Neural cell (in vitro differentiated cells): Measurements from ENCODE around the gene SMIM9. TPM values are rescaled to one million over a fixed set of nuclear protein-coding genes. Genes with fewer than 3 reads are reported as not detected.
"Not testable (repeated sequence)": the region's sequence is repeated elsewhere in the genome, so short reads cannot be mapped to it uniquely, and the experiment has no call there.

Experiments
- H2AFZ ChIP-seq: fragments of 200-600, 300-800 bp; sonication (generic), shearing (Covaris generic); 2 replicates; pipeline ENCODE4 v1.6.0; 2014; ENCODE audit warnings: low read depth, mild to moderate bottlenecking, antibody characterized with exemption, low read length, moderate library complexity
- H3F3A ChIP-seq: fragments of 200-600 bp; shearing (Covaris generic); 2 replicates; pipeline ENCODE4 v1.6.1; 2016; ENCODE audit warnings: mild to moderate bottlenecking, moderate library complexity, mixed read lengths, antibody characterized with exemption, low read length; ENCODE audit not compliant: insufficient read depth, poor library complexity, severe bottlenecking
- H3K27ac ChIP-seq: fragments of 200-600, 300-800 bp; sonication (generic), shearing (Covaris generic); 2 replicates; pipeline ENCODE4 v1.5.1; 2014; ENCODE audit warnings: mild to moderate bottlenecking, low read length, moderate library complexity
- H3K27me3 ChIP-seq: fragments of 300-800, 200-600 bp; sonication (generic), shearing (Covaris generic); 2 replicates; pipeline ENCODE4 v1.6.0; 2014; ENCODE audit warnings: mild to moderate bottlenecking, low read depth, low read length, moderate library complexity; ENCODE audit not compliant: insufficient read depth
- H3K36me3 ChIP-seq: fragments of 300-800, 200-600 bp; sonication (generic), shearing (Covaris generic); 2 replicates; pipeline ENCODE4 v1.5.1; 2014; ENCODE audit warnings: mild to moderate bottlenecking, antibody characterized with exemption, low read length, moderate library complexity; ENCODE audit not compliant: insufficient read depth
- H3K4me2 ChIP-seq: fragments of 300-800, 200-600 bp; sonication (generic), shearing (Covaris generic); 2 replicates; pipeline ENCODE4 v1.6.0; 2014; ENCODE audit warnings: mild to moderate bottlenecking, low read length
- H3K4me3 ChIP-seq: fragments of 300-800, 200-600 bp; sonication (generic), shearing (Covaris generic); 2 replicates; pipeline ENCODE4 v1.5.1; 2014; ENCODE audit warnings: mild to moderate bottlenecking, low read length, moderate library complexity
- H3K79me2 ChIP-seq: fragments of 200-600 bp; shearing (Covaris generic); replicated peaks from 2 replicates; pipeline ENCODE4 v1.6.0; 2014; ENCODE audit warnings: mild to moderate bottlenecking, low read length, moderate library complexity; ENCODE audit not compliant: insufficient read depth
- H3K9ac ChIP-seq: fragments of 300-800, 200-600 bp; sonication (generic), shearing (Covaris generic); 2 replicates; pipeline ENCODE4 v1.6.1; 2016; ENCODE audit warnings: mild to moderate bottlenecking, low read length, mixed read lengths
- H3K9me2 ChIP-seq: fragments of 200-600 bp; shearing (Covaris generic); 2 replicates; pipeline ENCODE4 v1.6.1; 2016; ENCODE audit warnings: mild to moderate bottlenecking, low read length, mixed read lengths; ENCODE audit not compliant: insufficient read depth
- H3K9me3 ChIP-seq: fragments of 200-600, 300-800 bp; sonication (generic), shearing (Covaris generic); 2 replicates; pipeline ENCODE4 v1.6.1; 2016; ENCODE audit warnings: mild to moderate bottlenecking, mixed run types, low read length, moderate library complexity, mixed read lengths
- H4K20me1 ChIP-seq: fragments of 200-600 bp; shearing (Covaris generic); 2 replicates; pipeline ENCODE4 v1.6.1; 2016; ENCODE audit warnings: mild to moderate bottlenecking, mixed run types; ENCODE audit not compliant: insufficient read depth
- CTCF ChIP-seq: fragments of 450-650 bp; IDR thresholded peaks from 2 replicates; pipeline ENCODE4 v1.5.1; 2014; ENCODE audit warnings: antibody characterized with exemption, mild to moderate bottlenecking, moderate library complexity; ENCODE audit not compliant: poor library complexity, severe bottlenecking
- EP300 ChIP-seq: fragments of 450-650 bp; conservative IDR thresholded peaks from 2 replicates; pipeline ENCODE4 v1.6.1; 2014; ENCODE audit warnings: antibody characterized with exemption, mild to moderate bottlenecking, moderate library complexity; ENCODE audit not compliant: poor library complexity, severe bottlenecking
- EZH2 ChIP-seq: fragments of 200-600, 300-800 bp; shearing (Covaris generic), sonication (generic); IDR thresholded peaks from 2 replicates; pipeline ENCODE4 v1.6.1; 2014; ENCODE audit warnings: antibody characterized with exemption, low read length, borderline replicate concordance, mild to moderate bottlenecking; ENCODE audit not compliant: insufficient read depth, poor library complexity, severe bottlenecking
- MXI1 ChIP-seq: fragments of 450-650 bp; conservative IDR thresholded peaks from 2 replicates; pipeline ENCODE4 v1.6.1; 2014; ENCODE audit warnings: antibody characterized with exemption, mild to moderate bottlenecking; ENCODE audit not compliant: poor library complexity, severe bottlenecking
- POLR2AphosphoS5 ChIP-seq: IDR thresholded peaks from 2 replicates; pipeline ENCODE4 v1.6.1; 2012
- RAD21 ChIP-seq: fragments of 450-650 bp; conservative IDR thresholded peaks from 2 replicates; pipeline ENCODE4 v1.6.1; 2014; ENCODE audit warnings: antibody characterized with exemption, mild to moderate bottlenecking, moderate library complexity
- REST ChIP-seq: IDR thresholded peaks from 2 replicates; pipeline ENCODE4 v1.6.1; 2012; ENCODE audit warnings: borderline replicate concordance
- SMC3 ChIP-seq: fragments of 450-650 bp; conservative IDR thresholded peaks from 2 replicates; pipeline ENCODE4 v1.6.1; 2014; ENCODE audit warnings: antibody characterized with exemption, mild to moderate bottlenecking, moderate library complexity; ENCODE audit not compliant: poor library complexity
- TAF1 ChIP-seq: IDR thresholded peaks from 2 replicates; pipeline ENCODE4 v1.6.1; 2012; ENCODE audit warnings: low read depth
- polyA plus RNA-seq: library from polyadenylated mRNA; depleted of rRNA; stranded (reverse); fragments of >200 nt; gene quantifications from 2 replicates; pipeline ENCODE4 v1.2.3, GENCODE V29; 2014

The SMIM9 gene
- polyA plus RNA-seq, 1 donor from 2014 or later, result not detected

- not testable (repeated sequence) for H3K36me3 ChIP-seq, H3F3A ChIP-seq, H3K27me3 ChIP-seq, H4K20me1 ChIP-seq, H3K4me2 ChIP-seq, H3K9me3 ChIP-seq, H3K4me3 ChIP-seq, H2AFZ ChIP-seq, H3K27ac ChIP-seq, H3K9ac ChIP-seq, H3K79me2 ChIP-seq, H3K9me2 ChIP-seq
These were observed 34.1 kb upstream of the SMIM9 start for GRCh38 chrX:154868522-154868921.

- H4K20me1 ChIP-seq, result no peaks in the 10 kb centered on the region
- H3K27ac ChIP-seq, result no peak overlapping the region
- no peaks in the 10 kb centered on the region for H3K9me2 ChIP-seq
- H3F3A ChIP-seq, result no peaks in the 10 kb centered on the region
- H3K9ac ChIP-seq, result no peak overlapping the region
- no peak overlapping the region for H3K4me2 ChIP-seq
- no peaks in the 10 kb centered on the region for H3K79me2 ChIP-seq
- H3K4me3 ChIP-seq, result no peak overlapping the region
- H3K36me3 ChIP-seq, result no peaks in the 10 kb centered on the region
- no peaks in the 10 kb centered on the region for H3K27me3 ChIP-seq
- TF ChIP-seq SMC3 (no peak), REST (no peak), EP300 (no peak), POLR2AphosphoS5 (no peak), MXI1 (no peak), TAF1 (no peak), EZH2 (no peak), RAD21 (no peak), CTCF (no peak)
- no peak overlapping the region for H2AFZ ChIP-seq
- H3K9me3 ChIP-seq, result no peaks in the 10 kb centered on the region
These were observed 20.8 kb upstream of the SMIM9 start for GRCh38 chrX:154855256-154855655.

- Histone ChIP-seq H3K4me2 (no peak overlapping the region), H3K9me2 (no peaks in the 10 kb centered on the region), H4K20me1 (no peaks in the 10 kb centered on the region), H3F3A (no peaks in the 10 kb centered on the region), H3K36me3 (no peaks in the 10 kb centered on the region), H3K4me3 (no peak overlapping the region), H3K27ac (no peak overlapping the region), H2AFZ (no peak overlapping the region), H3K79me2 (no peaks in the 10 kb centered on the region), H3K9me3 (no peaks in the 10 kb centered on the region), H3K9ac (no peak overlapping the region), H3K27me3 (no peaks in the 10 kb centered on the region)
- TF ChIP-seq SMC3 (no peak), MXI1 (no peak)
These were observed 16.6 kb upstream of the SMIM9 start for GRCh38 chrX:154850957-154851611.
